SK-N-SH treated with all-trans-retinoic acid at 6 μM for 48 hours (cell line): Measurements from ENCODE around the gene ZNFX1.
A peak's percentile ranks its signal among the peaks of the same experiment; 100 is the strongest.

Experiments
- ATAC-seq: fragments of 200-7000 bp; cut with Tn5 transposase; 3 replicates; pipeline ENCODE4 v1.9.1; 2020; ENCODE audit warnings: mild to moderate bottlenecking, moderate library complexity
- ARNTL ChIP-seq: fragments of 450-650 bp; formaldehyde crosslinking; IDR thresholded peaks from 2 replicates; pipeline ENCODE4 v1.5.0; 2020; ENCODE audit warnings: low read depth, mild to moderate bottlenecking, moderate library complexity, borderline replicate concordance
- CREB5 ChIP-seq: fragments of 250-450 bp; sonication (Bioruptor Pico); IDR thresholded peaks from 2 replicates; pipeline ENCODE4 v1.5.1; 2020; ENCODE audit warnings: low read depth, mild to moderate bottlenecking, moderate library complexity
- CSRNP3 ChIP-seq: fragments of 250-450 bp; sonication (Bioruptor Pico); IDR thresholded peaks from 2 replicates; pipeline ENCODE4 v1.5.1; 2021; ENCODE audit warnings: mild to moderate bottlenecking, moderate library complexity
- ESRRG ChIP-seq: fragments of 250-450 bp; sonication (Bioruptor Pico); IDR thresholded peaks from 2 replicates; pipeline ENCODE4 v1.6.1; 2021; ENCODE audit warnings: mild to moderate bottlenecking
- GLIS3 ChIP-seq: fragments of 250-450 bp; sonication (Bioruptor Pico); IDR thresholded peaks from 2 replicates; pipeline ENCODE4 v1.5.0; 2020; ENCODE audit warnings: mild to moderate bottlenecking, moderate library complexity
- ISL1 ChIP-seq: fragments of 250-450 bp; sonication (Bioruptor Pico); IDR thresholded peaks from 2 replicates; pipeline ENCODE4 v2.1.2; 2022; ENCODE audit warnings: mild to moderate bottlenecking, moderate library complexity
- PATZ1 ChIP-seq: fragments of 250-450 bp; sonication (Bioruptor Pico); IDR thresholded peaks from 2 replicates; pipeline ENCODE4 v1.8.0; 2020; ENCODE audit warnings: mild to moderate bottlenecking, moderate library complexity, borderline replicate concordance
- POU6F1 ChIP-seq: fragments of 250-450 bp; sonication (Bioruptor Pico); IDR thresholded peaks from 2 replicates; pipeline ENCODE4 v1.8.0; 2021; ENCODE audit warnings: low read depth, mild to moderate bottlenecking, moderate library complexity, borderline replicate concordance
- PPARA ChIP-seq: fragments of 250-450 bp; sonication (Bioruptor Pico); IDR thresholded peaks from 2 replicates; pipeline ENCODE4 v1.5.0; 2020; ENCODE audit warnings: mild to moderate bottlenecking, borderline replicate concordance
- RARB ChIP-seq: fragments of 250-450 bp; sonication (Bioruptor Pico); IDR thresholded peaks from 2 replicates; pipeline ENCODE4 v1.8.0; 2021; ENCODE audit warnings: mild to moderate bottlenecking, moderate library complexity
- TCF4 ChIP-seq: fragments of 250-450 bp; sonication (Bioruptor Pico); IDR thresholded peaks from 2 replicates; pipeline ENCODE4 v1.8.0; 2021; ENCODE audit warnings: mild to moderate bottlenecking, moderate library complexity, borderline replicate concordance
- TOX ChIP-seq: fragments of 250-450 bp; sonication (Bioruptor Pico); IDR thresholded peaks from 2 replicates; pipeline ENCODE4 v1.8.0; 2021; ENCODE audit warnings: mild to moderate bottlenecking, moderate library complexity, borderline replicate concordance
- TSHZ2 ChIP-seq: fragments of 250-450 bp; sonication (Bioruptor Pico); IDR thresholded peaks from 2 replicates; pipeline ENCODE4 v1.5.0; 2020; ENCODE audit warnings: mild to moderate bottlenecking, moderate library complexity
- ZC3H10 ChIP-seq: fragments of 250-450 bp; sonication (Bioruptor Pico); IDR thresholded peaks from 2 replicates; pipeline ENCODE4 v1.5.1; 2021; ENCODE audit warnings: mild to moderate bottlenecking, moderate library complexity
- ZFP3 ChIP-seq: fragments of 250-450 bp; sonication (Bioruptor Pico); IDR thresholded peaks from 2 replicates; pipeline ENCODE4 v1.5.0; 2020; ENCODE audit warnings: mild to moderate bottlenecking, moderate library complexity
- ZNF565 ChIP-seq: fragments of 450-650 bp; formaldehyde crosslinking; conservative IDR thresholded peaks from 2 replicates; pipeline ENCODE4 v1.5.0; 2020; ENCODE audit warnings: low read depth, mild to moderate bottlenecking, moderate library complexity
- ZNF70 ChIP-seq: fragments of 450-650 bp; formaldehyde crosslinking; IDR thresholded peaks from 2 replicates; pipeline ENCODE4 v1.5.0; 2020; ENCODE audit warnings: mild to moderate bottlenecking, moderate library complexity
- ZNF8 ChIP-seq: fragments of 450-650 bp; formaldehyde crosslinking; IDR thresholded peaks from 2 replicates; pipeline ENCODE4 v1.5.0; 2020; ENCODE audit warnings: mild to moderate bottlenecking, moderate library complexity

The ZNFX1 gene

GRCh38 chr20:49247792-49248191, 30.1 kb downstream of the ZNFX1 start (continued):
- no peak for TF ChIP-seq TSHZ2 (CRISPR knock-in tag)
- TF ChIP-seq RARB (CRISPR knock-in tag): no peak
- no peak for TF ChIP-seq ZNF565
- no peak for TF ChIP-seq POU6F1 (CRISPR knock-in tag)
- no peak for TF ChIP-seq ISL1 (CRISPR knock-in tag)
- TF ChIP-seq CSRNP3 (CRISPR knock-in tag): no peak
- no peak for TF ChIP-seq ZC3H10 (CRISPR knock-in tag)

- no peak for ATAC-seq
- TF ChIP-seq ZNF8 (CRISPR knock-in tag): no peak
- TF ChIP-seq RARB (CRISPR knock-in tag): no peak
- no peak for TF ChIP-seq ESRRG
- TF ChIP-seq GLIS3 (CRISPR knock-in tag): no peak
Measured at GRCh38 chr20:49247169-49247723, 30.6 kb downstream of the ZNFX1 start.

- no peak for TF ChIP-seq TOX (CRISPR knock-in tag)
- no peak for TF ChIP-seq ZNF565
- no peak for TF ChIP-seq PATZ1 (CRISPR knock-in tag)
- TF ChIP-seq ESRRG: no peak
- no peak for TF ChIP-seq ZNF70 (CRISPR knock-in tag)
- TF ChIP-seq GLIS3 (CRISPR knock-in tag): no peak
- ATAC-seq: peak; percentile 90
Measured at GRCh38 chr20:49245921-49246740, 31.7 kb downstream of the ZNFX1 start.

- ATAC-seq: no peak
- no peak for TF ChIP-seq CREB5
- TF ChIP-seq CSRNP3 (CRISPR knock-in tag): no peak
- TF ChIP-seq ZFP3 (CRISPR knock-in tag): no peak
- no peak for TF ChIP-seq ISL1 (CRISPR knock-in tag)
- no peak for TF ChIP-seq TCF4 (CRISPR knock-in tag)
- no peak for TF ChIP-seq ESRRG
- no peak for TF ChIP-seq RARB (CRISPR knock-in tag)
- TF ChIP-seq ZC3H10 (CRISPR knock-in tag): no peak
- no peak for TF ChIP-seq POU6F1 (CRISPR knock-in tag)
- no peak for TF ChIP-seq TOX (CRISPR knock-in tag)
- no peak for TF ChIP-seq ZNF70 (CRISPR knock-in tag)
- TF ChIP-seq GLIS3 (CRISPR knock-in tag): no peak
- no peak for TF ChIP-seq ZNF565
- no peak for TF ChIP-seq PPARA
- TF ChIP-seq ZNF8 (CRISPR knock-in tag): no peak
- no peak for TF ChIP-seq ARNTL (CRISPR knock-in tag)
Measured at GRCh38 chr20:49237531-49237930, 40.3 kb downstream of the ZNFX1 start.
